ENCODE measurements around the gene SYT9.

- TF ChIP-seq FOXP2 (optimal IDR thresholded peaks at IDR 0.05; ENCODE audit: control extremely low read depth, extremely low read length, insufficient read depth) = no peak
- TF ChIP-seq EZH2 (IDR thresholded peaks at IDR 0.05) = no peak
- TF ChIP-seq POLR2AphosphoS5 (IDR thresholded peaks at IDR 0.05; ENCODE audit: borderline replicate concordance, low read depth, low read length) = no peak
Observed at GRCh38 chr11:7418061-7418460, 166.4 kb downstream of the SYT9 start.
